K562 (cell line): ENCODE results near the gene BTNL8. TPM values are rescaled to one million over a fixed set of nuclear protein-coding genes. Genes with fewer than 3 reads are reported as not detected.

Experiments
- ATAC-seq: fragments of 200-7000 bp; cut with Tn5 transposase; 3 replicates; pipeline ENCODE4 v1.9.1; 2020; ENCODE audit warnings: moderate library complexity
- BruUV-seq: library from RNA; stranded (reverse); fragments of 400-500 nt; replicated peaks from 2 replicates; lab custom pipeline; 2021; lab: Mats Ljungman, UMichigan
- CTCF ChIA-PET: fragments of 300-600 bp; formaldehyde crosslinking; extraction: SDS; loops from one replicate; lab custom pipeline; 2021; ENCODE audit warnings: low intra/inter-chr PET ratio; lab: Yijun Ruan, JAX
- POLR2A ChIA-PET: fragments of 300-600, 350-650 bp; sonication (Branson Sonifier 250); formaldehyde crosslinking; extraction: SDS; loops from one replicate; lab custom pipeline; 2021; ENCODE audit warnings: antibody characterized with exemption, inconsistent platforms; lab: Yijun Ruan, JAX
- DNase-seq, 4 experiments: peaks; one replicate each; pipeline versions ENCODE4 v3.0.0 to v3.0.0-alpha.2; 2011 to 2018; ENCODE audit warnings: low spot score in 3 of 4, mixed read lengths in 3 of 4; ENCODE audit errors: extremely low read depth in 1 of 4
- FAIRE-seq: peaks from 2 replicates; lab custom pipeline; 2011; peaks lifted over from hg19 to GRCh38; lab: Jason Lieb, UNC
- H2AFZ ChIP-seq: 2 replicates; pipeline ENCODE4 v1.6.0; 2011; ENCODE audit warnings: low read depth, low read length, control low read depth, inconsistent platforms
- H3K27ac ChIP-seq: fragments of 200-600 bp; 3 replicates; pipeline ENCODE4 v1.8.0; 2011; ENCODE audit warnings: low read depth, mild to moderate bottlenecking, control low read depth, inconsistent platforms, low read length, moderate library complexity, mixed read lengths; ENCODE audit errors: extremely low read depth
- H3K27me3 ChIP-seq, 2 experiments: fragments of 300-600 bp in 1 of 2; 2 replicates in 1 of 2; 3 replicates in 1 of 2; pipeline versions ENCODE4 v1.6.0 to v1.8.0; 2011; ENCODE audit warnings: inconsistent platforms in 2 of 2, low read length in 2 of 2, mild to moderate bottlenecking in 1 of 2, mixed read lengths in 1 of 2, moderate library complexity in 1 of 2; ENCODE audit not compliant: control insufficient read depth in 2 of 2, insufficient read depth in 2 of 2
- H3K36me3 ChIP-seq: fragments of 300-600 bp; 3 replicates; pipeline ENCODE4 v1.8.0; 2011; ENCODE audit warnings: mild to moderate bottlenecking, low read length, inconsistent platforms; ENCODE audit not compliant: control insufficient read depth, insufficient read depth
- H3K4me1 ChIP-seq, 2 experiments: fragments of 200-600 bp in 1 of 2; replicated peaks in 1 of 2; 2 replicates in 1 of 2; 3 replicates in 1 of 2; pipeline versions ENCODE4 v1.5.1 to v1.8.0; 2011; ENCODE audit warnings: inconsistent platforms in 2 of 2, low read length in 2 of 2, mild to moderate bottlenecking in 1 of 2, mixed read lengths in 1 of 2, moderate library complexity in 1 of 2; ENCODE audit not compliant: control insufficient read depth in 2 of 2, insufficient read depth in 2 of 2
- H3K4me2 ChIP-seq: 2 replicates; pipeline ENCODE4 v1.6.1; 2011; ENCODE audit warnings: low read length, control low read depth, inconsistent platforms, mixed read lengths; ENCODE audit not compliant: insufficient read depth
- H3K4me3 ChIP-seq: fragments of 200-600 bp; sonication (generic), shearing (Covaris generic); 2 replicates; pipeline ENCODE4 v1.5.1; 2016; ENCODE audit warnings: control low read depth, inconsistent platforms
- H3K79me2 ChIP-seq: fragments of 200-600 bp; 3 replicates; pipeline ENCODE4 v1.8.0; 2011; ENCODE audit warnings: low read length, inconsistent platforms; ENCODE audit not compliant: control insufficient read depth, insufficient read depth
- H3K9ac ChIP-seq, 2 experiments: 2 replicates each; pipeline versions ENCODE4 v1.6.0 to v1.6.1; 2011; ENCODE audit warnings: low read depth in 2 of 2, low read length in 2 of 2, control low read depth in 1 of 2, inconsistent platforms in 1 of 2, mild to moderate bottlenecking in 1 of 2, mixed read lengths in 1 of 2; ENCODE audit not compliant: insufficient read depth in 1 of 2
- H3K9me1 ChIP-seq: one replicate; pipeline ENCODE4 v1.6.0; 2011; ENCODE audit warnings: inconsistent platforms, mild to moderate bottlenecking, low read length, moderate library complexity; ENCODE audit not compliant: control insufficient read depth, insufficient read depth
- H3K9me3 ChIP-seq: replicated peaks from 2 replicates; pipeline ENCODE4 v1.5.1; 2011; ENCODE audit warnings: low read depth, low read length, inconsistent platforms; ENCODE audit not compliant: control insufficient read depth, insufficient read depth
- H4K20me1 ChIP-seq: replicated peaks from 2 replicates; pipeline ENCODE4 v1.6.1; 2011; ENCODE audit warnings: low read length, inconsistent platforms, mixed read lengths; ENCODE audit not compliant: control insufficient read depth, insufficient read depth
- GABPB1 ChIP-seq: sonication (generic); formaldehyde crosslinking; IDR thresholded peaks from 2 replicates; pipeline ENCODE4 v1.8.0; 2022; ENCODE audit warnings: mild to moderate bottlenecking, missing genetic modification reagents
- MTA2 ChIP-seq: fragments of 450-650 bp; IDR thresholded peaks from 2 replicates; pipeline ENCODE4 v1.6.1; 2016; ENCODE audit warnings: low read depth
- ZNF12 ChIP-seq: sonication (generic); formaldehyde crosslinking; IDR thresholded peaks from 2 replicates; pipeline ENCODE4 v1.4.0; 2020; ENCODE audit warnings: mild to moderate bottlenecking, missing genetic modification reagents
- WGBS: fragments of 100-300 bp; shearing (Covaris generic); methylation state at CpG from one replicate; pipeline ENCODE4 v1.1.6; 2016; ENCODE audit warnings: low coverage, mixed read lengths; ENCODE audit not compliant: insufficient coverage; ENCODE audit errors: missing lambda C conversion rate; 5-methylcytosine and 5-hydroxymethylcytosine counted together
- in situ Hi-C: fragments of 300-500 bp; cut with MboI; formaldehyde crosslinking; loops from 4 replicates; pipeline ENCODE4 v1.15.0; 2018; ENCODE audit warnings: inconsistent platforms, mixed read lengths
- intact Hi-C: fragments of 100-400 bp; cut with micrococcal nuclease; formaldehyde crosslinking; loops from 2 replicates; pipeline ENCODE4 v1.14.2; 2022
- polyA plus RNA-seq, 8 experiments: library from polyadenylated mRNA; depleted of rRNA in 4 of 8; stranded (reverse) in 5 of 8; unstranded in 3 of 8; fragments of >200 nt; fragmentation: Nextera tagmentation in 2 of 8; fragmentation: Illumina TruSeq in 1 of 8; extraction: Ambion mirVana in 2 of 8; extraction: Trizol in 1 of 8; gene quantifications; 2 replicates each; pipeline versions ENCODE4 v1.2.1 to v1.2.3, GENCODE V29; 2011 to 2014; ENCODE audit warnings: inconsistent platforms in 1 of 8, missing spikeins in 1 of 8
- total RNA-seq, 7 experiments: library from RNA; depleted of rRNA in 6 of 7; stranded (reverse); fragments of >200 nt in 6 of 7; fragmentation: Illumina TruSeq in 2 of 7; extraction: Trizol in 2 of 7; gene quantifications; 2 replicates each; pipeline versions ENCODE4 v1.2.1 to v1.2.3, GENCODE V29; 2011 to 2021; ENCODE audit warnings: low replicate concordance in 1 of 7
- TF ChIP-seq, protein P1 (sequence below): sonication (generic); formaldehyde crosslinking; IDR thresholded peaks from 2 replicates; pipeline ENCODE4 v1.8.1; 2022; ENCODE audit warnings: missing genetic modification reagents
- TF ChIP-seq, protein P2 (sequence below): sonication (generic); formaldehyde crosslinking; IDR thresholded peaks from 2 replicates; pipeline ENCODE4 v1.8.0; 2022; ENCODE audit warnings: missing genetic modification reagents, mild to moderate bottlenecking, borderline replicate concordance

Gene BTNL8
- total and polyA plus RNA-seq, 9 of the 15 experiments (the other 6 are each of a cell fraction or from before 2014, with no cell fraction given), result 0.04 to 0.18 (median 0.07) TPM; not detected in 6

DNA sequence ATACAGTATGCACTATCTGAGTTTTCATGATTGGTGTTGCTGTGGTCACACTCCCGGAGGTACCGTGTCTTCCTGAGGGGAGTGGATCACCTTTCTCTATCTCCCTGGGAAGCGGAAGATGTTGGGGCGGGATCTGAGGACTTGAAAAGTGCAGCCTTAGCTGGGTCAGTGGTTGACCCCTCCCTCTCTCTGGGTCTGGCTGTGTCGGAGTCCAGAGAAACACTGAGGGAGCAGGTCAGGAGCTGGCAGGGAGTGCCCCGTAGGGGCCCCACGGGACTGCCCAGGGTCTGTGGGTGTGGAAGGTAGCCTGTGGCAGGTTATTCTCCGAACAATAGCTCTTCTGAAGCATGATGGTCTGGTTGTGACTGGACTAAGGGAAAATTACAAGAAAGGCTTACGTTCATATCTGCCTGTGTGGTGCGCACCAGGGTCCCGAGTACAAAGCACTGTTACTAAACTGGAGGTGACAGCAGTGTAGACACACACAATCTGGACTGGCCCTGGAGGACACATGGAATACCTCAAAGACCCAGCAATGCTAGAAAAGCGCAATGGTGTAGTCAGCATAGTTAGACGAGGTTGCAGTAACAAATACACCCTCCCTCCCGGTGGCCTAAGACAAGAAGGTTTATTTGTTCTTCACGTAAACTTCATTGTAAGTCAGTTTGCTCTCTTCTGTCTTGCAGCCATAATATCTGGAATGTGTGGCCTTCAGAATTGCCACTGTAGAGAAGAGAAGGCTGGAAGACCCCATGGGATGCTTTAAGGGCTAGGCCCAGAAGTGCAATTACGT is 28.5 kb upstream of the BTNL8 start:
- in situ Hi-C loops, result no loop called here
- POLR2A ChIA-PET, result no interaction called here
- H3K9ac ChIP-seq, result no peak overlapping the region; a peak in 1 of 4 replicates
- H3K27ac ChIP-seq, result no peak overlapping the region
- DNase-seq, result no peak
- H2AFZ ChIP-seq, result 0 out of 2 replicates have a peak overlapping the region, but pooled peaks have one; percentile 9
- H3K79me2 ChIP-seq, result no peaks in the 10 kb centered on the region
- no peak overlapping the region for H3K4me3 ChIP-seq
- intact Hi-C loops, result no loop called here
- no peaks in the 10 kb centered on the region for H3K9me1 ChIP-seq
- no peak for ATAC-seq
- FAIRE-seq, result no peak
- H4K20me1 ChIP-seq, result no peaks in the 10 kb centered on the region
- WGBS, result 58% methylated on average over 16 of the region's 16 CpGs
- H3K27me3 ChIP-seq, result no peaks in the 10 kb centered on the region
- no peaks in the 10 kb centered on the region for H3K36me3 ChIP-seq
- H3K4me1 ChIP-seq, result peaks cover 18 to 33% of the 10 kb centered on the region in 2 experiments
- CTCF ChIA-PET, result no interaction called here
- BruUV-seq, result no TSS peak
- TF ChIP-seq, protein P1, sequence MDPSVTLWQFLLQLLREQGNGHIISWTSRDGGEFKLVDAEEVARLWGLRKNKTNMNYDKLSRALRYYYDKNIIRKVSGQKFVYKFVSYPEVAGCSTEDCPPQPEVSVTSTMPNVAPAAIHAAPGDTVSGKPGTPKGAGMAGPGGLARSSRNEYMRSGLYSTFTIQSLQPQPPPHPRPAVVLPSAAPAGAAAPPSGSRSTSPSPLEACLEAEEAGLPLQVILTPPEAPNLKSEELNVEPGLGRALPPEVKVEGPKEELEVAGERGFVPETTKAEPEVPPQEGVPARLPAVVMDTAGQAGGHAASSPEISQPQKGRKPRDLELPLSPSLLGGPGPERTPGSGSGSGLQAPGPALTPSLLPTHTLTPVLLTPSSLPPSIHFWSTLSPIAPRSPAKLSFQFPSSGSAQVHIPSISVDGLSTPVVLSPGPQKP (CRISPR knock-in tag), result no peak
- TF ChIP-seq GABPB1 (CRISPR knock-in tag), result no peak
- TF ChIP-seq MTA2, result no peak
- TF ChIP-seq, protein P2, sequence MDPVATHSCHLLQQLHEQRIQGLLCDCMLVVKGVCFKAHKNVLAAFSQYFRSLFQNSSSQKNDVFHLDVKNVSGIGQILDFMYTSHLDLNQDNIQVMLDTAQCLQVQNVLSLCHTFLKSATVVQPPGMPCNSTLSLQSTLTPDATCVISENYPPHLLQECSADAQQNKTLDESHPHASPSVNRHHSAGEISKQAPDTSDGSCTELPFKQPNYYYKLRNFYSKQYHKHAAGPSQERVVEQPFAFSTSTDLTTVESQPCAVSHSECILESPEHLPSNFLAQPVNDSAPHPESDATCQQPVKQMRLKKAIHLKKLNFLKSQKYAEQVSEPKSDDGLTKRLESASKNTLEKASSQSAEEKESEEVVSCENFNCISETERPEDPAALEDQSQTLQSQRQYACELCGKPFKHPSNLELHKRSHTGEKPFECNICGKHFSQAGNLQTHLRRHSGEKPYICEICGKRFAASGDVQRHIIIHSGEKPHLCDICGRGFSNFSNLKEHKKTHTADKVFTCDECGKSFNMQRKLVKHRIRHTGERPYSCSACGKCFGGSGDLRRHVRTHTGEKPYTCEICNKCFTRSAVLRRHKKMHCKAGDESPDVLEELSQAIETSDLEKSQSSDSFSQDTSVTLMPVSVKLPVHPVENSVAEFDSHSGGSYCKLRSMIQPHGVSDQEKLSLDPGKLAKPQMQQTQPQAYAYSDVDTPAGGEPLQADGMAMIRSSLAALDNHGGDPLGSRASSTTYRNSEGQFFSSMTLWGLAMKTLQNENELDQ, result no peak
- peak; percentile 92 for TF ChIP-seq ZNF12 (CRISPR knock-in tag)
- H3K9me3 ChIP-seq, result no peaks in the 10 kb centered on the region
- no peak overlapping the region for H3K4me2 ChIP-seq
